Activated CD8-positive, alpha-beta memory T cell treated with anti-CD3 and anti-CD28 coated beads, Interleukin-2, amount 10 ng/mL, durations not matched to agents 7 days and 5 days (primary cell): ENCODE results near the gene FTO. TPM values are rescaled to one million over a fixed set of nuclear protein-coding genes. Genes with fewer than 3 reads are reported as not detected.

Source experiments
- ATAC-seq: fragments of 150-1000 bp; cut with Tn5 transposase; one replicate; pipeline ENCODE4 v1.10.0; 2021; ENCODE audit warnings: moderate library complexity
- CTCF ChIA-PET: fragments of 350-600 bp; sonication (Branson Sonifier 250); formaldehyde crosslinking; loops from one replicate; lab custom pipeline; 2021; ENCODE audit warnings: antibody characterized with exemption; lab: Charles Lee
- DNase-seq: peaks from one replicate; pipeline ENCODE4 v3.0.0-alpha.2; 2020
- H3K27ac Mint-ChIP-seq: one replicate; pipeline ENCODE4 v1.8.0; 2021; ENCODE audit warnings: mild to moderate bottlenecking, mixed read lengths
- H3K27me3 Mint-ChIP-seq: one replicate; pipeline ENCODE4 v1.8.0; 2021; ENCODE audit warnings: mixed read lengths
- H3K36me3 Mint-ChIP-seq: one replicate; pipeline ENCODE4 v1.8.0; 2021; ENCODE audit warnings: mild to moderate bottlenecking, mixed read lengths
- H3K4me1 Mint-ChIP-seq: one replicate; pipeline ENCODE4 v1.8.0; 2021; ENCODE audit warnings: mixed read lengths
- H3K4me3 Mint-ChIP-seq: one replicate; pipeline ENCODE4 v1.8.0; 2021; ENCODE audit warnings: mild to moderate bottlenecking, moderate library complexity, mixed read lengths
- H3K9me3 Mint-ChIP-seq: one replicate; pipeline ENCODE4 v1.8.0; 2022; ENCODE audit warnings: low read depth, mixed read lengths
- total RNA-seq, 2 experiments: library from RNA; stranded (reverse); gene quantifications; one replicate each; pipeline ENCODE4 v1.2.3, GENCODE V29; 2021

FTO gene
- total RNA-seq, 2 experiments from 2014 or later: 47.4 to 57.7 TPM

- H3K27me3 Mint-ChIP-seq: no peaks in the 10 kb centered on the region
- CTCF ChIA-PET: interaction anchor here (1.1 to 1.6 kb wide), 2 partner anchors 13 to 39 kb away, joined by 3 to 5 read pairs; no protein-coding TSS in a partner anchor
- H3K27ac Mint-ChIP-seq: no peak overlapping the region
- H3K9me3 Mint-ChIP-seq: peaks cover 2% of the 10 kb centered on the region
- no peak overlapping the region for H3K4me3 Mint-ChIP-seq
- ATAC-seq (no peak), DNase-seq (no peak)
- H3K4me1 Mint-ChIP-seq: no peaks in the 10 kb centered on the region
- no peaks in the 10 kb centered on the region for H3K36me3 Mint-ChIP-seq
These were observed 78.2 kb downstream of the FTO start for GRCh38 chr16:53782148-53782547.

GRCh38 chr16:53784291-53784690 is 80.3 kb downstream of the FTO start:
- no peaks in the 10 kb centered on the region for H3K4me1 Mint-ChIP-seq
- CTCF ChIA-PET: no interaction called here
- H3K27me3 Mint-ChIP-seq: no peaks in the 10 kb centered on the region
- no peaks in the 10 kb centered on the region for H3K36me3 Mint-ChIP-seq
- H3K4me3 Mint-ChIP-seq: no peak overlapping the region
- ATAC-seq (no peak), DNase-seq (no peak)
- H3K9me3 Mint-ChIP-seq: peaks cover 2% of the 10 kb centered on the region
- H3K27ac Mint-ChIP-seq: no peak overlapping the region

- DNase-seq (no peak), ATAC-seq (no peak)
- Mint-ChIP-seq H3K27ac (no peak overlapping the region), H3K27me3 (no peaks in the 10 kb centered on the region), H3K4me1 (no peaks in the 10 kb centered on the region), H3K9me3 (peaks cover 2% of the 10 kb centered on the region), H3K4me3 (no peak overlapping the region), H3K36me3 (no peaks in the 10 kb centered on the region)
- CTCF ChIA-PET: interaction anchor here (1.9 kb wide), 1 partner anchor 42 kb away, joined by 6 read pairs; no protein-coding TSS in a partner anchor
These were observed 81.1 kb downstream of the FTO start for GRCh38 chr16:53785044-53785443.

GRCh38 chr16:53785916-53786315 is 82.0 kb downstream of the FTO start:
- H3K4me3 Mint-ChIP-seq: no peak overlapping the region
- no peak overlapping the region for H3K27ac Mint-ChIP-seq
- peaks cover 2% of the 10 kb centered on the region for H3K9me3 Mint-ChIP-seq
- CTCF ChIA-PET: interaction anchor here (1.0 to 1.9 kb wide), 2 partner anchors 8 to 43 kb away, joined by 3 to 6 read pairs; no protein-coding TSS in a partner anchor
- H3K4me1 Mint-ChIP-seq: no peaks in the 10 kb centered on the region
- no peaks in the 10 kb centered on the region for H3K36me3 Mint-ChIP-seq
- no peak for DNase-seq
- H3K27me3 Mint-ChIP-seq: no peaks in the 10 kb centered on the region
- ATAC-seq: no peak

DNA sequence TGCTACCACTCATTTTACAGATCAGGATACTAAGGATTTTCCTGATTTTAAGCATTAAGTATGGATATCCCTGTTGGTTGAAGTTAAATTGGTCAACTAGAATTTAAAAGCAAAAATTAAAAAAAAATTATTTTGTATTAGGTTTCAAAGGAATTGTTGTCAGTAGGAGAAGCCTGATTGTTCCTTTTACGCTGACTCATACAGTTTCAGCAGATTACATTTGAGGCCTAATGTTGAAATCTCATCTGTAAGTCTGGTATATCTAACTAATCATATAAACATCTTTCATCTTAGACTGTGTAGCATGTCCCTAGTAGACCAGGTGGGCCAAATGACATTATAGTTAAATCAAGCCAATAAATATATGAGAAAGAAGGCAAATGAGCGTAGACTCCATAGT is 83.5 kb downstream of the FTO start:
- Mint-ChIP-seq H3K27me3 (no peaks in the 10 kb centered on the region), H3K27ac (no peak overlapping the region), H3K4me3 (no peak overlapping the region), H3K4me1 (no peaks in the 10 kb centered on the region), H3K9me3 (peaks cover 2% of the 10 kb centered on the region), H3K36me3 (no peaks in the 10 kb centered on the region)
- CTCF ChIA-PET: no interaction called here
- ATAC-seq (no peak), DNase-seq (no peak)

DNA sequence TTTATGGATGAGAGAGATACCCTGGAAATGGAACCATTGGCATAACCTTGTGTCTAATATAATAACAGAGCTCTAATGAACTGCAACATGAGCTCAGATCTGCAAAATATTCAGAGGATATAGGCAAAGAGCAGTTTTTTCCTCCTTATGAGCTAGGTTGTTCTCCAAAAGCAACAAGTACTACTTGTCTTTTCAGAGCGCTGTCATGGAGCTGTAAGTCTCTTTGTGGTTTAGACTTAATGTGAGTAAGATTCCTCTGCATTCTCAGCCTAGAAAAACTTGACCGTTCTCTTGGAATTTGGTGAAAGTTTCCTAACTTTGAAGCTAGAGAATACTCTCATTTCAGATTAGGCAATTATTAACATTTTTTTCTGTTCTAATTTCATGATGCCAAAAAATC is 85.2 kb downstream of the FTO start:
- no peak overlapping the region for H3K27ac Mint-ChIP-seq
- H3K4me1 Mint-ChIP-seq: no peaks in the 10 kb centered on the region
- no peak overlapping the region for H3K4me3 Mint-ChIP-seq
- ATAC-seq (no peak), DNase-seq (no peak)
- H3K27me3 Mint-ChIP-seq: no peaks in the 10 kb centered on the region
- H3K36me3 Mint-ChIP-seq: no peaks in the 10 kb centered on the region
- peaks cover 2% of the 10 kb centered on the region for H3K9me3 Mint-ChIP-seq
- CTCF ChIA-PET: no interaction called here

GRCh38 chr16:53792161-53792951 is 88.4 kb downstream of the FTO start:
- no peaks in the 10 kb centered on the region for H3K36me3 Mint-ChIP-seq
- CTCF ChIA-PET: no interaction called here
- H3K4me3 Mint-ChIP-seq: no peak overlapping the region
- DNase-seq (no peak), ATAC-seq (no peak)
- H3K27me3 Mint-ChIP-seq: no peaks in the 10 kb centered on the region
- H3K27ac Mint-ChIP-seq: no peak overlapping the region
- peaks cover 2% of the 10 kb centered on the region for H3K4me1 Mint-ChIP-seq
- H3K9me3 Mint-ChIP-seq: no peaks in the 10 kb centered on the region

DNA sequence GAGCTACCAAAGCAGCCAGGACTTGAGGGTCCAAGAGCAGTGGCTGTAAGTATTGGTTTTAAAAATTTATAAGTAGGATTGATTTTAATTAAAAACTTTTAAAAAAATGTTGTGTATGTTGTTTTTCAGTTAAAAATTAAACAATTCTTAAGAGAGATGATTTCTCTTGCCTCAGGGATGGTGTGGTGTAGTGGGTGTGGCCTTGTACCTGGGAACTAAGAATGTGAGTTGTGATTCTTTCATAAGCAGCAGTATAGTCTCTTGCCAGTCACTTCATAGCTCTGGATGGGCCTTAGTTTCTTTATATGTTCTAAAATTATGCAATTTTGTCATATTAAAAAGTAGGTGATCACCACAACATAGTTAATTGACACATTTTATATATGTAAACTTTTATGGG is 99.5 kb downstream of the FTO start:
- Mint-ChIP-seq H3K27ac (no peak overlapping the region), H3K4me3 (no peak overlapping the region), H3K9me3 (peaks cover 4% of the 10 kb centered on the region), H3K27me3 (no peaks in the 10 kb centered on the region), H3K4me1 (peaks cover 3% of the 10 kb centered on the region), H3K36me3 (peaks cover 9% of the 10 kb centered on the region)
- ATAC-seq (no peak), DNase-seq (no peak)
- CTCF ChIA-PET: no interaction called here

DNA sequence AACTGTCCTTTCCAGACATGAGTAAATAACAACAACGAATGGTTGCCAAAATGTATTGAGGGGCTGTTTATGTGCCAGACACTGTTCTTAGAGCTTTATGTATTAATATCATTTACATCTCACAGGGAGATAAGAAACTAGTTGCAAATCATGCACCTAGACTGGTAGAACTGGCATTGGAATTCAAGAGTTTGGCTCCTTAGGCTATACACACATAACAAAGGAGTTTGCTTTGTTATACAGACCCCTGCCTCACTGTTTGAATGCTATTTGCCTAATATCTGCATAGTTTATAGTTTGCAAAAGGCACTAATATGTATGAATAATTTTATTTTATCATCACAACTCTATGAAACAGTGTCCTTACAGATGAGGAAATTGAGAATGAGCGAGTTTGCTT is 100.0 kb downstream of the FTO start:
- Mint-ChIP-seq H3K36me3 (peaks cover 9% of the 10 kb centered on the region), H3K27ac (no peak overlapping the region), H3K4me3 (no peak overlapping the region), H3K4me1 (peaks cover 3% of the 10 kb centered on the region), H3K27me3 (no peaks in the 10 kb centered on the region), H3K9me3 (peaks cover 3% of the 10 kb centered on the region)
- CTCF ChIA-PET: no interaction called here
- no peak for DNase-seq
- ATAC-seq: no peak

DNA sequence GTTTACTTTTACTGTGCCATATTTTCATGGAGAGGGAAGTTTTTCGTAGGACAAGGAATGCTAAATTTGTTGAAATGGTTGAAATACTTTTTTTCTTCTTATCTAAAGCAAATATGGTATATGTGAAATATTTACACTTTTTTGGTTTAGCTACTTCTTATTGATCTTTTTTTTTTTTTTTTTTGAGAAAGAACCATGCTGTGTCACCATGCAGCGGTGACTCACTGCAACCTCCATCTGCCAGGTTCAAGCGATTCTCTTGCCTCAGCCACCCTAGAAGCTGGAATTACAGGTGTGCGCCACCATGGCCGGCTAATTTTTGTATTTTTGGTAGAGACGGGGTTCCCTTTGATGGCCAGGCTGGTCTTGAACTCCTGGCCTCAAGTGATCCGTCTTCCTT is 100.5 kb downstream of the FTO start:
- Mint-ChIP-seq H3K9me3 (peaks cover 3% of the 10 kb centered on the region), H3K4me1 (peaks cover 3% of the 10 kb centered on the region), H3K27ac (no peak overlapping the region), H3K27me3 (no peaks in the 10 kb centered on the region), H3K4me3 (no peak overlapping the region), H3K36me3 (peaks cover 9% of the 10 kb centered on the region)
- DNase-seq (no peak), ATAC-seq (no peak)
- CTCF ChIA-PET: no interaction called here

- H3K27ac Mint-ChIP-seq: no peak overlapping the region
- no peaks in the 10 kb centered on the region for H3K27me3 Mint-ChIP-seq
- peaks cover 3% of the 10 kb centered on the region for H3K4me1 Mint-ChIP-seq
- CTCF ChIA-PET: no interaction called here
- peaks cover 3% of the 10 kb centered on the region for H3K9me3 Mint-ChIP-seq
- ATAC-seq (no peak), DNase-seq (no peak)
- H3K4me3 Mint-ChIP-seq: no peak overlapping the region
- peaks cover 9% of the 10 kb centered on the region for H3K36me3 Mint-ChIP-seq
These were observed 101.2 kb downstream of the FTO start for GRCh38 chr16:53805113-53805512.

- CTCF ChIA-PET: no interaction called here
- no peak for ATAC-seq
- Mint-ChIP-seq H3K4me1 (peaks cover 3% of the 10 kb centered on the region), H3K9me3 (peaks cover 3% of the 10 kb centered on the region), H3K27me3 (no peaks in the 10 kb centered on the region), H3K4me3 (no peak overlapping the region), H3K27ac (no peak overlapping the region), H3K36me3 (peaks cover 14% of the 10 kb centered on the region)
- DNase-seq: no peak
These were observed 101.8 kb downstream of the FTO start for GRCh38 chr16:53805752-53806151.

GRCh38 chr16:53809088-53809932 is 105.4 kb downstream of the FTO start:
- H3K27me3 Mint-ChIP-seq: no peaks in the 10 kb centered on the region
- H3K9me3 Mint-ChIP-seq: no peaks in the 10 kb centered on the region
- peaks cover 3% of the 10 kb centered on the region for H3K4me1 Mint-ChIP-seq
- CTCF ChIA-PET: no interaction called here
- H3K36me3 Mint-ChIP-seq: peaks cover 10% of the 10 kb centered on the region
- no peak overlapping the region for H3K4me3 Mint-ChIP-seq
- no peak for ATAC-seq
- H3K27ac Mint-ChIP-seq: no peak overlapping the region
- no peak for DNase-seq

- Mint-ChIP-seq H3K36me3 (peaks cover 22% of the 10 kb centered on the region), H3K27me3 (no peaks in the 10 kb centered on the region), H3K4me1 (peaks cover 2% of the 10 kb centered on the region), H3K4me3 (no peak overlapping the region), H3K9me3 (no peaks in the 10 kb centered on the region), H3K27ac (no peak overlapping the region)
- DNase-seq (no peak), ATAC-seq (no peak)
- CTCF ChIA-PET: no interaction called here
These were observed 109.0 kb downstream of the FTO start for GRCh38 chr16:53812914-53813313.
